Liver (tissue), 9 donors: ENCODE results near the gene FAAP100. TPM values are rescaled to one million over a fixed set of nuclear protein-coding genes. Genes with fewer than 3 reads are reported as not detected.

Experiments used
- DNase-seq: peaks from one replicate; pipeline ENCODE4 v3.0.0-alpha.2; 2017; ENCODE audit warnings: low spot score
- H3K27ac ChIP-seq, 2 donors: one replicate each; pipeline ENCODE4 v1.7.0; 2013; ENCODE audit warnings: inconsistent platforms in 2 of 2, low read length in 2 of 2, control low read depth in 1 of 2, low read depth in 1 of 2, mild to moderate bottlenecking in 1 of 2
- H3K27me3 ChIP-seq, 4 donors: one replicate each; pipeline versions ENCODE4 v1.6.1 to v1.7.0; 2013; ENCODE audit warnings: low read length in 3 of 4, inconsistent platforms in 1 of 4, mild to moderate bottlenecking in 1 of 4, moderate library complexity in 1 of 4; ENCODE audit not compliant: control insufficient read depth in 4 of 4, insufficient read depth in 4 of 4
- H3K36me3 ChIP-seq, 4 donors: one replicate each; pipeline versions ENCODE4 v1.6.1 to v1.7.0; 2013; ENCODE audit warnings: low read length in 3 of 4, mild to moderate bottlenecking in 3 of 4, low read depth in 1 of 4, moderate library complexity in 1 of 4; ENCODE audit not compliant: control insufficient read depth in 4 of 4, insufficient read depth in 3 of 4
- H3K4me1 ChIP-seq, 4 donors: one replicate each; pipeline versions ENCODE4 v1.6.1 to v1.7.0; 2013; ENCODE audit warnings: low read length in 3 of 4, mild to moderate bottlenecking in 3 of 4, moderate library complexity in 1 of 4; ENCODE audit not compliant: control insufficient read depth in 4 of 4, insufficient read depth in 4 of 4
- H3K4me3 ChIP-seq, 3 donors: one replicate each; pipeline versions ENCODE4 v1.6.1 to v1.7.0; 2013; ENCODE audit warnings: low read length in 3 of 3, control low read depth in 1 of 3, low read depth in 1 of 3, mild to moderate bottlenecking in 1 of 3
- H3K9ac ChIP-seq, 2 donors: one replicate each; pipeline ENCODE4 v1.7.0; 2013; ENCODE audit warnings: low read length in 2 of 2, mild to moderate bottlenecking in 2 of 2, moderate library complexity in 2 of 2, control low read depth in 1 of 2, low read depth in 1 of 2
- H3K9me3 ChIP-seq, 4 donors: one replicate each; pipeline versions ENCODE4 v1.6.1 to v1.7.0; 2013; ENCODE audit warnings: low read length in 3 of 4; ENCODE audit not compliant: control insufficient read depth in 4 of 4
- ATF3 ChIP-seq: IDR thresholded peaks from 2 replicates; pipeline ENCODE4 v1.6.1; 2016; ENCODE audit warnings: antibody characterized with exemption
- CTCF ChIP-seq: fragments of 150-350 bp; IDR thresholded peaks from 2 replicates; pipeline ENCODE4 v1.5.1; 2017; ENCODE audit warnings: improper control_type of control experiment, low read depth, low read length; ENCODE audit not compliant: missing input control
- EGR1 ChIP-seq, 2 donors: IDR thresholded peaks; 2 replicates each; pipeline ENCODE4 v1.6.1; 2016 to 2018; ENCODE audit warnings: antibody characterized with exemption in 2 of 2, low read depth in 2 of 2
- FOXA1 ChIP-seq: IDR thresholded peaks from 2 replicates; pipeline ENCODE4 v1.6.1; 2016; ENCODE audit warnings: antibody characterized with exemption
- FOXA2 ChIP-seq: IDR thresholded peaks from 2 replicates; pipeline ENCODE4 v1.6.1; 2016; ENCODE audit warnings: antibody characterized with exemption
- GABPA ChIP-seq, 2 donors: IDR thresholded peaks in 1 of 2; conservative IDR thresholded peaks in 1 of 2; 2 replicates each; pipeline ENCODE4 v1.6.1; 2016; ENCODE audit warnings: antibody characterized with exemption in 2 of 2, mild to moderate bottlenecking in 1 of 2, moderate library complexity in 1 of 2
- HNF4A ChIP-seq, 2 donors: conservative IDR thresholded peaks; 2 replicates each; pipeline ENCODE4 v1.6.1; 2016; ENCODE audit warnings: antibody characterized with exemption in 2 of 2, mild to moderate bottlenecking in 2 of 2
- HNF4G ChIP-seq: IDR thresholded peaks from 2 replicates; pipeline ENCODE4 v1.6.1; 2016; ENCODE audit warnings: antibody characterized with exemption
- JUND ChIP-seq, 2 donors: IDR thresholded peaks; 2 replicates each; pipeline ENCODE4 v1.6.1; 2016; ENCODE audit warnings: antibody characterized with exemption in 2 of 2
- MAX ChIP-seq: IDR thresholded peaks from 2 replicates; pipeline ENCODE4 v1.6.1; 2016; ENCODE audit warnings: antibody characterized with exemption
- NR2F2 ChIP-seq: IDR thresholded peaks from 2 replicates; pipeline ENCODE4 v1.6.1; 2016; ENCODE audit warnings: antibody characterized with exemption
- RAD21 ChIP-seq, 2 donors: IDR thresholded peaks; 2 replicates each; pipeline ENCODE4 v1.6.1; 2016; ENCODE audit warnings: antibody characterized with exemption in 2 of 2, mild to moderate bottlenecking in 2 of 2
- REST ChIP-seq: IDR thresholded peaks from 2 replicates; pipeline ENCODE4 v1.6.1; 2016; ENCODE audit warnings: antibody characterized with exemption, mild to moderate bottlenecking
- RXRA ChIP-seq, 2 donors: IDR thresholded peaks; 2 replicates each; pipeline ENCODE4 v1.6.1; 2017 to 2018; ENCODE audit warnings: antibody characterized with exemption in 2 of 2, mild to moderate bottlenecking in 1 of 2
- SP1 ChIP-seq: IDR thresholded peaks from 2 replicates; pipeline ENCODE4 v1.6.1; 2018; ENCODE audit warnings: antibody characterized with exemption, mild to moderate bottlenecking
- TAF1 ChIP-seq: conservative IDR thresholded peaks from 2 replicates; pipeline ENCODE4 v1.6.1; 2016; ENCODE audit warnings: antibody characterized with exemption, mild to moderate bottlenecking
- YY1 ChIP-seq: IDR thresholded peaks from 2 replicates; pipeline ENCODE4 v1.6.1; 2016; ENCODE audit warnings: antibody characterized with exemption, mild to moderate bottlenecking
- ZBTB33 ChIP-seq: IDR thresholded peaks from 2 replicates; pipeline ENCODE4 v1.6.1; 2016; ENCODE audit warnings: antibody characterized with exemption
- WGBS: extraction: QIAGEN DNeasy Blood & Tissue Kit; methylation state at CpG from one replicate; pipeline ENCODE4 v1.1.7; 2013; 5-methylcytosine and 5-hydroxymethylcytosine counted together
- polyA plus RNA-seq, 2 donors: library from polyadenylated mRNA; stranded (reverse) in 1 of 2; unstranded in 1 of 2; fragments of 200-250 nt in 1 of 2; fragments of >200 nt in 1 of 2; fragmentation: Nextera tagmentation in 1 of 2; extraction: Ambion mirVana in 1 of 2; gene quantifications; one replicate each; pipeline versions ENCODE4 v1.2.1 to v1.2.3, GENCODE V29; 2013 to 2015
- total RNA-seq, 2 donors: library from RNA; depleted of rRNA; stranded (reverse); fragments of >200 nt; gene quantifications; one replicate each; pipeline ENCODE4 v1.2.3, GENCODE V29; 2014
- donor health status: healthy.
- donor health status: healthy.
- donor health status: healthy.
- donor health status: healthy.
- donor health status: healthy.

FAAP100 gene
- total and polyA plus RNA-seq, 4 donors = 8.1 to 14.7 (median 9.7) TPM

- TF ChIP-seq JUND (IDR thresholded peaks at IDR 0.05) (peak in 1 of 2 donors; percentile 46), YY1 (no peak), FOXA2 (peak; percentile 43), REST (no peak), CTCF (no peak), GABPA (IDR thresholded peaks at IDR 0.05 in 1 of 2, conservative IDR thresholded peaks at IDR 0.05 in 1 of 2) (no peak), FOXA1 (peak; percentile 10), MAX (no peak), EGR1 (IDR thresholded peaks at IDR 0.05; ENCODE audit: low read depth in 2 of 2) (no peak), HNF4G (no peak), ATF3 (no peak), RXRA (IDR thresholded peaks at IDR 0.05) (peak in 1 of 2 donors; percentile 45), NR2F2 (no peak), ZBTB33 (no peak), HNF4A (conservative IDR thresholded peaks at IDR 0.05) (peak; percentile 48 to 67), RAD21 (IDR thresholded peaks at IDR 0.05) (no peak), TAF1 (no peak), SP1 (peak; percentile 31)
These were observed 31.6 kb upstream of the FAAP100 start for GRCh38 chr17:81583589-81584342.

More at GRCh38 chr17:81583589-81584342, 31.6 kb upstream of the FAAP100 start:
- peaks cover 0 to 15% (median 9%) of the 10 kb centered on the region in 4 donors for H3K4me1 ChIP-seq
- no peaks in the 10 kb centered on the region for H3K9me3 ChIP-seq
- 71% methylated on average over 6 of the region's 6 CpGs for WGBS
- H3K9ac ChIP-seq = no peak overlapping the region
- DNase-seq = no peak
- H3K36me3 ChIP-seq = peaks cover 10 to 55% (median 28%) of the 10 kb centered on the region in 4 donors
- H3K27ac ChIP-seq = peak overlapping the region; percentile 61
- H3K27me3 ChIP-seq = no peaks in the 10 kb centered on the region
- H3K4me3 ChIP-seq = no peak overlapping the region
